ENCODE results near the gene ZBTB47. TPM values are rescaled to one million over a fixed set of nuclear protein-coding genes. Genes with fewer than 3 reads are reported as not detected.

Gene ZBTB47
- total and polyA plus RNA-seq, 2 experiments from 2014 or later: 0.48 to 2.8 TPM

DNA sequence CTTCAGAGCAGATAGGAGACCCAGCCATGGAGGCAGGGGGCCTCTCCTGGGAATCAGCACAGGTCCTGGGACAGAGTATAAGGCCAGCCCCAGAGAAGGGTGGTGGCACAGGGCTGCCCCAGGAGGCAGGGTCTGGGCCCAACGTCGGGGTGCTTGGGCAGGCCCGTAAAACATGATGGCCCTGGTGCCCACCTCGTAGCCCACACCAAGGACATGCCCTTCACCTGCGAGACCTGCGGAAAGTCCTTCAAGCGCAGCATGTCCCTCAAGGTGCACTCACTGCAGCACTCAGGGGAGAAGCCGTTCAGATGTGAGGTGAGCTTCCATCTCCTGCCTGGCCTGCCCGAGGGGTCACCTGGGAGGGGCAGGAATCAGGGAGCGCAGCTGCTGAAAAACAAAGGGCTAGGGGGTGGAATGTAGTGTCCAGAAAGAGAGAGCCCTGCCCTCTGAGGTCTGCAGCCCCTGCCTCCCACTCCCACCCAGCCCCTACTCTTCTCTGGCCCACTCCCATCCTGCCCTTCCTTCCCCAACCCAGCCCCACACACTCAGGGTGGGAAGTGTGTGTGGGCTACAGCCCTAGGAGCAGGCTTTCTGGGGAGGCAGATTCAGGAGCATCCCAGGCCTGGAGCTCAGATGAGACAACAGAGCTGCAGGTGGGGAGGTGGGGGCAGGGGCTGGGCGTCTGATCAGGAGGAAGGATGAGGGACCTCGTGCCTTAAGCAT is 9.5 kb downstream of the ZBTB47 start:
- Histone ChIP-seq H3K79me2 (replicated peaks; ENCODE audit: insufficient read depth) (no peaks in the 10 kb centered on the region), H3K4me2 (no peak overlapping the region), H2AFZ (no peak overlapping the region), H3K9me2 (ENCODE audit: insufficient read depth) (no peaks in the 10 kb centered on the region), H3K4me3 (no peak overlapping the region), H4K20me1 (replicated peaks; ENCODE audit: insufficient read depth) (no peaks in the 10 kb centered on the region), H3F3A (replicated peaks; ENCODE audit: low read depth) (no peaks in the 10 kb centered on the region), H3K4me1 (ENCODE audit: insufficient read depth) (no peaks in the 10 kb centered on the region), H3K27ac (ENCODE audit: low read depth) (no peak overlapping the region), H3K36me3 (ENCODE audit: insufficient read depth) (no peaks in the 10 kb centered on the region), H3K27me3 (ENCODE audit: insufficient read depth) (no peaks in the 10 kb centered on the region)
- H3K36me3 Mint-ChIP-seq (ENCODE audit: low read depth): peaks cover 5% of the 10 kb centered on the region; the same call in 2 of the 3 replicates
- DNase-seq (ENCODE audit: low spot score) (no peak), ATAC-seq (no peak)
- H3K9me3 Mint-ChIP-seq: no peaks in the 10 kb centered on the region
- no peak overlapping the region for H3K27ac Mint-ChIP-seq
- no peak overlapping the region for H3K4me3 Mint-ChIP-seq
- H3K27me3 Mint-ChIP-seq (ENCODE audit: insufficient read depth, low read depth, poor library complexity): peaks cover 4% of the 10 kb centered on the region
- TF ChIP-seq NANOG (IDR thresholded peaks at IDR 0.05; ENCODE audit: borderline replicate concordance): no peak
- TF ChIP-seq, protein P1, sequence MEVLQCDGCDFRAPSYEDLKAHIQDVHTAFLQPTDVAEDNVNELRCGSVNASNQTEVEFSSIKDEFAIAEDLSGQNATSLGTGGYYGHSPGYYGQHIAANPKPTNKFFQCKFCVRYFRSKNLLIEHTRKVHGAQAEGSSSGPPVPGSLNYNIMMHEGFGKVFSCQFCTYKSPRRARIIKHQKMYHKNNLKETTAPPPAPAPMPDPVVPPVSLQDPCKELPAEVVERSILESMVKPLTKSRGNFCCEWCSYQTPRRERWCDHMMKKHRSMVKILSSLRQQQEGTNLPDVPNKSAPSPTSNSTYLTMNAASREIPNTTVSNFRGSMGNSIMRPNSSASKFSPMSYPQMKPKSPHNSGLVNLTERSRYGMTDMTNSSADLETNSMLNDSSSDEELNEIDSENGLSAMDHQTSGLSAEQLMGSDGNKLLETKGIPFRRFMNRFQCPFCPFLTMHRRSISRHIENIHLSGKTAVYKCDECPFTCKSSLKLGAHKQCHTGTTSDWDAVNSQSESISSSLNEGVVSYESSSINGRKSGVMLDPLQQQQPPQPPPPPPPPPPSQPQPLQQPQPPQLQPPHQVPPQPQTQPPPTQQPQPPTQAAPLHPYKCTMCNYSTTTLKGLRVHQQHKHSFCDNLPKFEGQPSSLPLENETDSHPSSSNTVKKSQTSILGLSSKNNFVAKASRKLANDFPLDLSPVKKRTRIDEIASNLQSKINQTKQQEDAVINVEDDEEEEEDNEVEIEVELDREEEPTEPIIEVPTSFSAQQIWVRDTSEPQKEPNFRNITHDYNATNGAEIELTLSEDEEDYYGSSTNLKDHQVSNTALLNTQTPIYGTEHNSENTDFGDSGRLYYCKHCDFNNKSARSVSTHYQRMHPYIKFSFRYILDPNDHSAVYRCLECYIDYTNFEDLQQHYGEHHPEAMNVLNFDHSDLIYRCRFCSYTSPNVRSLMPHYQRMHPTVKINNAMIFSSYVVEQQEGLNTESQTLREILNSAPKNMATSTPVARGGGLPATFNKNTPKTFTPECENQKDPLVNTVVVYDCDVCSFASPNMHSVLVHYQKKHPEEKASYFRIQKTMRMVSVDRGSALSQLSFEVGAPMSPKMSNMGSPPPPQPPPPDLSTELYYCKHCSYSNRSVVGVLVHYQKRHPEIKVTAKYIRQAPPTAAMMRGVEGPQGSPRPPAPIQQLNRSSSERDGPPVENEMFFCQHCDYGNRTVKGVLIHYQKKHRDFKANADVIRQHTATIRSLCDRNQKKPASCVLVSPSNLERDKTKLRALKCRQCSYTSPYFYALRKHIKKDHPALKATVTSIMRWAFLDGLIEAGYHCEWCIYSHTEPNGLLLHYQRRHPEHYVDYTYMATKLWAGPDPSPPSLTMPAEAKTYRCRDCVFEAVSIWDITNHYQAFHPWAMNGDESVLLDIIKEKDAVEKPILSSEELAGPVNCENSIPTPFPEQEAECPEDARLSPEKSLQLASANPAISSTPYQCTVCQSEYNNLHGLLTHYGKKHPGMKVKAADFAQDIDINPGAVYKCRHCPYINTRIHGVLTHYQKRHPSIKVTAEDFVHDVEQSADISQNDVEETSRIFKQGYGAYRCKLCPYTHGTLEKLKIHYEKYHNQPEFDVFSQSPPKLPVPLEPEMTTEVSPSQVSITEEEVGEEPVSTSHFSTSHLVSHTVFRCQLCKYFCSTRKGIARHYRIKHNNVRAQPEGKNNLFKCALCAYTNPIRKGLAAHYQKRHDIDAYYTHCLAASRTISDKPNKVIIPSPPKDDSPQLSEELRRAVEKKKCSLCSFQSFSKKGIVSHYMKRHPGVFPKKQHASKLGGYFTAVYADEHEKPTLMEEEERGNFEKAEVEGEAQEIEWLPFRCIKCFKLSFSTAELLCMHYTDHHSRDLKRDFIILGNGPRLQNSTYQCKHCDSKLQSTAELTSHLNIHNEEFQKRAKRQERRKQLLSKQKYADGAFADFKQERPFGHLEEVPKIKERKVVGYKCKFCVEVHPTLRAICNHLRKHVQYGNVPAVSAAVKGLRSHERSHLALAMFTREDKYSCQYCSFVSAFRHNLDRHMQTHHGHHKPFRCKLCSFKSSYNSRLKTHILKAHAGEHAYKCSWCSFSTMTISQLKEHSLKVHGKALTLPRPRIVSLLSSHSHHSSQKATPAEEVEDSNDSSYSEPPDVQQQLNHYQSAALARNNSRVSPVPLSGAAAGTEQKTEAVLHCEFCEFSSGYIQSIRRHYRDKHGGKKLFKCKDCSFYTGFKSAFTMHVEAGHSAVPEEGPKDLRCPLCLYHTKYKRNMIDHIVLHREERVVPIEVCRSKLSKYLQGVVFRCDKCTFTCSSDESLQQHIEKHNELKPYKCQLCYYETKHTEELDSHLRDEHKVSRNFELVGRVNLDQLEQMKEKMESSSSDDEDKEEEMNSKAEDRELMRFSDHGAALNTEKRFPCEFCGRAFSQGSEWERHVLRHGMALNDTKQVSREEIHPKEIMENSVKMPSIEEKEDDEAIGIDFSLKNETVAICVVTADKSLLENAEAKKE (CRISPR knock-in tag; IDR thresholded peaks at IDR 0.05): no peak
- H3K4me1 Mint-ChIP-seq: peaks cover 8% of the 10 kb centered on the region; the same call in 2 of the 3 replicates

DNA sequence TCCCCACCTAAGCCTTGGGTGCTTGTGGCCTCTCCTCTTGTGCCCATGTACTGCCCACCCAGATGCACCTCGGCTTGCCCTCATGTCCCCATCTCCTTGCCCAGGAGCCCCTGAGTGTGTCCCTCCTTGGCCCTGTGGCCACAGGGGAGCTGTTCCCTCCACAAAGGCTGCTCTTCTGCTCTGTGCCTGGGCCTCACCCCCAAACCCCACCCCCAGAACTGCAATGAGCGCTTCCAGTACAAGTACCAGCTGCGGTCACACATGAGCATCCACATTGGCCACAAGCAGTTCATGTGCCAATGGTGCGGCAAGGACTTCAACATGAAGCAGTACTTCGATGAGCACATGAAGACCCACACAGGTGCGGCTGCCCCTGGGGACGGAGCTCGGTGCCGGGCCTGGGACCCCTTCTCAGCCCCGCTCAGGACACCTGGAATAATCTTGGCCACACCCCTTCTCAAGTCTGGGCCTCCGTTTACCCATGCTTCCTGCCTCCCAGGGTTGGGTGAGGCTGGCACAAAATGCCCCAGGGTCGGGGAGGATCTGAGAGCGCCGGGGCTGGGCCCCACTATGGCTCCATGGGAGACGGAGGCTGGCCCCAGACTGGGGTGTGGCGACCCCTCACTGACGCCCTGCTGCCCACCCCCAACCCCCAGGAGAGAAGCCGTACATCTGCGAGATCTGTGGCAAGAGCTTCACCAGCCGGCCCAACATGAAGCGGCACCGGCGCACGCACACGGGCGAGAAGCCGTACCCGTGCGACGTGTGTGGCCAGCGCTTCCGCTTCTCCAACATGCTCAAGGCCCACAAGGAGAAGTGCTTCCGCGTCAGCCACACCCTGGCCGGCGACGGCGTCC is 10.3 kb downstream of the ZBTB47 start:
- Histone ChIP-seq H3K4me3 (no peak overlapping the region), H4K20me1 (replicated peaks; ENCODE audit: insufficient read depth) (no peaks in the 10 kb centered on the region), H3K27ac (ENCODE audit: low read depth) (no peak overlapping the region), H3K79me2 (replicated peaks; ENCODE audit: insufficient read depth) (no peaks in the 10 kb centered on the region), H3K36me3 (ENCODE audit: insufficient read depth) (no peaks in the 10 kb centered on the region), H2AFZ (no peak overlapping the region), H3K27me3 (ENCODE audit: insufficient read depth) (no peaks in the 10 kb centered on the region), H3K4me2 (no peak overlapping the region), H3F3A (replicated peaks; ENCODE audit: low read depth) (no peaks in the 10 kb centered on the region), H3K4me1 (ENCODE audit: insufficient read depth) (no peaks in the 10 kb centered on the region), H3K9me2 (ENCODE audit: insufficient read depth) (no peaks in the 10 kb centered on the region)
- Mint-ChIP-seq H3K4me3 (no peak overlapping the region), H3K27me3 (ENCODE audit: insufficient read depth, low read depth, poor library complexity) (peaks cover 4% of the 10 kb centered on the region), H3K36me3 (ENCODE audit: low read depth) (peaks cover 5% of the 10 kb centered on the region; the same call in 2 of the 3 replicates), H3K4me1 (peaks cover 9% of the 10 kb centered on the region; the same call in 2 of the 3 replicates), H3K27ac (no peak overlapping the region), H3K9me3 (0 out of 3 replicates have a peak, but pooled peaks cover under 1% of the 10 kb centered on the region)
- DNase-seq (ENCODE audit: low spot score) (no peak), ATAC-seq (peak; percentile 11)
- no peak for TF ChIP-seq ZNF114 (CRISPR knock-in tag; IDR thresholded peaks at IDR 0.05)
- TF ChIP-seq, protein P2, sequence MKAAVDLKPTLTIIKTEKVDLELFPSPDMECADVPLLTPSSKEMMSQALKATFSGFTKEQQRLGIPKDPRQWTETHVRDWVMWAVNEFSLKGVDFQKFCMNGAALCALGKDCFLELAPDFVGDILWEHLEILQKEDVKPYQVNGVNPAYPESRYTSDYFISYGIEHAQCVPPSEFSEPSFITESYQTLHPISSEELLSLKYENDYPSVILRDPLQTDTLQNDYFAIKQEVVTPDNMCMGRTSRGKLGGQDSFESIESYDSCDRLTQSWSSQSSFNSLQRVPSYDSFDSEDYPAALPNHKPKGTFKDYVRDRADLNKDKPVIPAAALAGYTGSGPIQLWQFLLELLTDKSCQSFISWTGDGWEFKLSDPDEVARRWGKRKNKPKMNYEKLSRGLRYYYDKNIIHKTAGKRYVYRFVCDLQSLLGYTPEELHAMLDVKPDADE (IDR thresholded peaks at IDR 0.05): no peak
- TF ChIP-seq, protein P3, sequence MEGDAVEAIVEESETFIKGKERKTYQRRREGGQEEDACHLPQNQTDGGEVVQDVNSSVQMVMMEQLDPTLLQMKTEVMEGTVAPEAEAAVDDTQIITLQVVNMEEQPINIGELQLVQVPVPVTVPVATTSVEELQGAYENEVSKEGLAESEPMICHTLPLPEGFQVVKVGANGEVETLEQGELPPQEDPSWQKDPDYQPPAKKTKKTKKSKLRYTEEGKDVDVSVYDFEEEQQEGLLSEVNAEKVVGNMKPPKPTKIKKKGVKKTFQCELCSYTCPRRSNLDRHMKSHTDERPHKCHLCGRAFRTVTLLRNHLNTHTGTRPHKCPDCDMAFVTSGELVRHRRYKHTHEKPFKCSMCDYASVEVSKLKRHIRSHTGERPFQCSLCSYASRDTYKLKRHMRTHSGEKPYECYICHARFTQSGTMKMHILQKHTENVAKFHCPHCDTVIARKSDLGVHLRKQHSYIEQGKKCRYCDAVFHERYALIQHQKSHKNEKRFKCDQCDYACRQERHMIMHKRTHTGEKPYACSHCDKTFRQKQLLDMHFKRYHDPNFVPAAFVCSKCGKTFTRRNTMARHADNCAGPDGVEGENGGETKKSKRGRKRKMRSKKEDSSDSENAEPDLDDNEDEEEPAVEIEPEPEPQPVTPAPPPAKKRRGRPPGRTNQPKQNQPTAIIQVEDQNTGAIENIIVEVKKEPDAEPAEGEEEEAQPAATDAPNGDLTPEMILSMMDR (conservative IDR thresholded peaks at IDR 0.05; ENCODE audit: low read depth in 2 of 2): no peak
